PFSK-1 (cell line): ENCODE results near the gene NPHP1.

ENCODE experiments used
- FOXP2 ChIP-seq: optimal IDR thresholded peaks from 2 replicates; pipeline ENCODE3; 2011; ENCODE audit warnings: borderline replicate concordance, control low read depth, inconsistent platforms; ENCODE audit not compliant: insufficient read depth; ENCODE audit errors: extremely low read length, extremely low read depth
- POLR2AphosphoS5 ChIP-seq: IDR thresholded peaks from 2 replicates; pipeline ENCODE4 v1.6.1; 2012; ENCODE audit warnings: low read depth, mild to moderate bottlenecking, control low read depth, low read length, moderate library complexity
- REST ChIP-seq, 2 experiments: IDR thresholded peaks; 2 replicates each; pipeline versions ENCODE4 v1.6.1 to v1.8.0; 2011 to 2012; ENCODE audit warnings: low read depth in 2 of 2, low read length in 2 of 2, control low read depth in 1 of 2, inconsistent platforms in 1 of 2, mild to moderate bottlenecking in 1 of 2, moderate library complexity in 1 of 2; ENCODE audit not compliant: insufficient read depth in 1 of 2
- SIN3A ChIP-seq: IDR thresholded peaks from 2 replicates; pipeline ENCODE4 v1.6.1; 2012; ENCODE audit warnings: mild to moderate bottlenecking, low read length, moderate library complexity, borderline replicate concordance; ENCODE audit not compliant: insufficient read depth
- TAF1 ChIP-seq: IDR thresholded peaks from 2 replicates; pipeline ENCODE4 v1.6.1; 2012; ENCODE audit warnings: low read length, control low read depth, borderline replicate concordance; ENCODE audit not compliant: insufficient read depth

NPHP1 gene

GRCh38 chr2:110205660-110206455 is 1.0 kb upstream of the NPHP1 start:
- TF ChIP-seq POLR2AphosphoS5, result no peak
- TF ChIP-seq SIN3A, result no peak
- no peak for TF ChIP-seq REST (IDR thresholded peaks at IDR 0.05; ENCODE audit: insufficient read depth in 1 of 2, low read depth in 2 of 2, low read length in 2 of 2)
- TF ChIP-seq FOXP2, result no peak
- TF ChIP-seq TAF1, result no peak

GRCh38 chr2:110198016-110198415 is 6.8 kb downstream of the NPHP1 start:
- TF ChIP-seq REST (IDR thresholded peaks at IDR 0.05; ENCODE audit: insufficient read depth in 1 of 2, low read depth in 2 of 2, low read length in 2 of 2) (no peak), POLR2AphosphoS5 (no peak), TAF1 (no peak), SIN3A (no peak), FOXP2 (no peak)

GRCh38 chr2:110197452-110197851 is 7.4 kb downstream of the NPHP1 start:
- TF ChIP-seq REST (IDR thresholded peaks at IDR 0.05; ENCODE audit: insufficient read depth in 1 of 2, low read depth in 2 of 2, low read length in 2 of 2), result no peak
- TF ChIP-seq SIN3A, result no peak
- TF ChIP-seq FOXP2, result no peak
- no peak for TF ChIP-seq POLR2AphosphoS5
- no peak for TF ChIP-seq TAF1

GRCh38 chr2:110182449-110182848 is 22.4 kb downstream of the NPHP1 start:
- TF ChIP-seq POLR2AphosphoS5, result no peak
- no peak for TF ChIP-seq FOXP2
- TF ChIP-seq SIN3A, result no peak
- TF ChIP-seq TAF1, result no peak
- no peak for TF ChIP-seq REST (IDR thresholded peaks at IDR 0.05; ENCODE audit: insufficient read depth in 1 of 2, low read depth in 2 of 2, low read length in 2 of 2)

- no peak for TF ChIP-seq SIN3A
- TF ChIP-seq POLR2AphosphoS5, result no peak
- TF ChIP-seq FOXP2, result no peak
- no peak for TF ChIP-seq TAF1
- TF ChIP-seq REST (IDR thresholded peaks at IDR 0.05; ENCODE audit: insufficient read depth in 1 of 2, low read depth in 2 of 2, low read length in 2 of 2), result no peak
These were observed 24.8 kb downstream of the NPHP1 start for GRCh38 chr2:110180036-110180435.
